Measurements from ENCODE around the gene TBC1D22A. TPM values are rescaled to one million over a fixed set of nuclear protein-coding genes. Genes with fewer than 3 reads are reported as not detected.

Gene TBC1D22A
- polyA plus RNA-seq, 1 of the 3 experiments (the other 2 are of a cell fraction), result 16.5 TPM

- H3K4me1 ChIP-seq (ENCODE audit: control insufficient read depth in 1 of 2, insufficient read depth in 2 of 2, low read depth in 1 of 2, low read length in 1 of 2), result no peaks in the 10 kb centered on the region
- H3K9ac ChIP-seq, result no peak overlapping the region
- no peaks in the 10 kb centered on the region for H3F3A ChIP-seq (replicated peaks; ENCODE audit: insufficient read depth)
- ChIA-PET POLR2A (no interaction called here), CTCF (no interaction called here)
- no peaks in the 10 kb centered on the region for H3K36me3 ChIP-seq (replicated peaks in 1 of 2; ENCODE audit: control insufficient read depth in 1 of 2, insufficient read depth in 2 of 2, low read length in 1 of 2)
- no peak for TF ChIP-seq YY1 (IDR thresholded peaks at IDR 0.05; ENCODE audit: low read depth)
- no peak for TF ChIP-seq NRF1 (IDR thresholded peaks at IDR 0.05; ENCODE audit: low read depth, low read length)
- TF ChIP-seq FOSL2 (IDR thresholded peaks at IDR 0.05; ENCODE audit: borderline replicate concordance, low read depth), result no peak
- no peak for TF ChIP-seq GABPA (IDR thresholded peaks at IDR 0.05; ENCODE audit: low read depth)
- TF ChIP-seq ELF1 (IDR thresholded peaks at IDR 0.05), result no peak
- TF ChIP-seq TCF12 (IDR thresholded peaks at IDR 0.05), result no peak
- no peak for TF ChIP-seq RFX5 (IDR thresholded peaks at IDR 0.05; ENCODE audit: low read length)
- TF ChIP-seq SMC3 (IDR thresholded peaks at IDR 0.05; ENCODE audit: low read depth, low read length), result no peak
- TF ChIP-seq RCOR1 (IDR thresholded peaks at IDR 0.05; ENCODE audit: low read length), result no peak
- no peak for DNase-seq
- no peak overlapping the region for H3K4me2 ChIP-seq
- H4K20me1 ChIP-seq (ENCODE audit: insufficient read depth), result no peaks in the 10 kb centered on the region
- H3K9me3 ChIP-seq, result no peaks in the 10 kb centered on the region
- no peaks in the 10 kb centered on the region for H3K27me3 ChIP-seq (ENCODE audit: insufficient read depth)
- H3K9me2 ChIP-seq, result no peaks in the 10 kb centered on the region
- 98% methylated on average over 14 of the region's 19 CpGs for WGBS (ENCODE audit: low lambda C conversion rate)
- H3K4me3 ChIP-seq (ENCODE audit: low read depth in 2 of 2, low read length in 1 of 2), result no peak overlapping the region
- H2AFZ ChIP-seq (ENCODE audit: low read depth), result no peak overlapping the region
- H3K27ac ChIP-seq (ENCODE audit: low read depth in 2 of 2, low read length in 1 of 2), result no peak overlapping the region
- H3K79me2 ChIP-seq (ENCODE audit: insufficient read depth), result no peaks in the 10 kb centered on the region
Observed at GRCh38 chr22:46956498-46957215, 194.2 kb downstream of the TBC1D22A start.

- H3K4me1 ChIP-seq (ENCODE audit: control insufficient read depth in 1 of 2, insufficient read depth in 2 of 2, low read depth in 1 of 2, low read length in 1 of 2), result no peaks in the 10 kb centered on the region
- H3K9me2 ChIP-seq, result no peaks in the 10 kb centered on the region
- H3K27ac ChIP-seq (ENCODE audit: low read depth in 2 of 2, low read length in 1 of 2), result no peak overlapping the region
- H3K27me3 ChIP-seq (ENCODE audit: insufficient read depth), result no peaks in the 10 kb centered on the region
- H3K4me2 ChIP-seq, result no peak overlapping the region
- no peaks in the 10 kb centered on the region for H3K36me3 ChIP-seq (replicated peaks in 1 of 2; ENCODE audit: control insufficient read depth in 1 of 2, insufficient read depth in 2 of 2, low read length in 1 of 2)
- H3K4me3 ChIP-seq (ENCODE audit: low read depth in 2 of 2, low read length in 1 of 2), result no peak overlapping the region
- WGBS (ENCODE audit: low lambda C conversion rate), result 98% methylated on average over 5 of the region's 12 CpGs
- H2AFZ ChIP-seq (ENCODE audit: low read depth), result no peak overlapping the region
- no peaks in the 10 kb centered on the region for H3K9me3 ChIP-seq
- no peaks in the 10 kb centered on the region for H3F3A ChIP-seq (replicated peaks; ENCODE audit: insufficient read depth)
- no peak for DNase-seq
- H3K79me2 ChIP-seq (ENCODE audit: insufficient read depth), result no peaks in the 10 kb centered on the region
- ChIA-PET POLR2A (no interaction called here), CTCF (no interaction called here)
- TF ChIP-seq RCOR1 (IDR thresholded peaks at IDR 0.05; ENCODE audit: low read length), result no peak
- TF ChIP-seq FOSL2 (IDR thresholded peaks at IDR 0.05; ENCODE audit: borderline replicate concordance, low read depth), result no peak
- no peak for TF ChIP-seq MXI1 (IDR thresholded peaks at IDR 0.05; ENCODE audit: low read depth, low read length)
- no peak for TF ChIP-seq PBX3 (IDR thresholded peaks at IDR 0.05)
- no peak for TF ChIP-seq EZH2phosphoT487 (IDR thresholded peaks at IDR 0.05; ENCODE audit: borderline replicate concordance, low read depth)
- TF ChIP-seq EP300 (IDR thresholded peaks at IDR 0.05; ENCODE audit: borderline replicate concordance in 1 of 2, low read depth in 1 of 2, low read length in 1 of 2), result no peak
- TF ChIP-seq YY1 (IDR thresholded peaks at IDR 0.05; ENCODE audit: low read depth), result no peak
- no peak for TF ChIP-seq REST (IDR thresholded peaks at IDR 0.05; ENCODE audit: low read depth, low read length)
- TF ChIP-seq NRF1 (IDR thresholded peaks at IDR 0.05; ENCODE audit: low read depth, low read length), result no peak
- TF ChIP-seq GATA2 (CRISPR knock-in tag; IDR thresholded peaks at IDR 0.05), result no peak
- TF ChIP-seq FOXJ3 (CRISPR knock-in tag; IDR thresholded peaks at IDR 0.05), result no peak
- TF ChIP-seq CTCF (IDR thresholded peaks at IDR 0.05), result no peak
- no peak for TF ChIP-seq RAD21 (IDR thresholded peaks at IDR 0.05; ENCODE audit: low read length)
- TF ChIP-seq MEF2A (IDR thresholded peaks at IDR 0.05; ENCODE audit: borderline replicate concordance, low read depth), result no peak
- no peak for TF ChIP-seq USF2 (IDR thresholded peaks at IDR 0.05; ENCODE audit: borderline replicate concordance, low read depth, low read length)
- no peak for TF ChIP-seq TAF1 (IDR thresholded peaks at IDR 0.05; ENCODE audit: borderline replicate concordance, low read depth, low read length)
- no peak for TF ChIP-seq GABPA (IDR thresholded peaks at IDR 0.05; ENCODE audit: low read depth)
- no peaks in the 10 kb centered on the region for H4K20me1 ChIP-seq (ENCODE audit: insufficient read depth)
- no peak overlapping the region for H3K9ac ChIP-seq
Observed at GRCh38 chr22:46957521-46957920, 195.1 kb downstream of the TBC1D22A start.
